BLaER1 (cell line): Measurements from ENCODE around the gene TAS1R3.
A peak's percentile ranks its signal among the peaks of the same experiment; 100 is the strongest.

ENCODE experiments used
- H3K27ac ChIP-seq: shearing (Covaris generic); formaldehyde crosslinking; 2 replicates; pipeline ENCODE4 v1.8.1; 2022
- H3K27me3 ChIP-seq: shearing (Covaris generic); formaldehyde crosslinking; 2 replicates; pipeline ENCODE4 v1.8.1; 2022
- H3K36me3 ChIP-seq: shearing (Covaris generic); formaldehyde crosslinking; 2 replicates; pipeline ENCODE4 v1.8.1; 2022
- H3K4me1 ChIP-seq: shearing (Covaris generic); formaldehyde crosslinking; 2 replicates; pipeline ENCODE4 v1.8.1; 2022
- H3K4me2 ChIP-seq: shearing (Covaris generic); formaldehyde crosslinking; 2 replicates; pipeline ENCODE4 v1.8.1; 2022
- H3K4me3 ChIP-seq: shearing (Covaris generic); formaldehyde crosslinking; 2 replicates; pipeline ENCODE4 v1.8.1; 2022
- H3K9ac ChIP-seq: shearing (Covaris generic); formaldehyde crosslinking; 2 replicates; pipeline ENCODE4 v1.8.1; 2022
- H3K9me3 ChIP-seq: shearing (Covaris generic); formaldehyde crosslinking; 2 replicates; pipeline ENCODE4 v1.8.1; 2022
- H4K20me1 ChIP-seq: shearing (Covaris generic); formaldehyde crosslinking; 2 replicates; pipeline ENCODE4 v1.8.1; 2022
- Cebpa-rat ChIP-seq: shearing (Covaris generic); IDR thresholded peaks from 2 replicates; pipeline ENCODE4 v1.8.1; 2022

Gene TAS1R3

DNA sequence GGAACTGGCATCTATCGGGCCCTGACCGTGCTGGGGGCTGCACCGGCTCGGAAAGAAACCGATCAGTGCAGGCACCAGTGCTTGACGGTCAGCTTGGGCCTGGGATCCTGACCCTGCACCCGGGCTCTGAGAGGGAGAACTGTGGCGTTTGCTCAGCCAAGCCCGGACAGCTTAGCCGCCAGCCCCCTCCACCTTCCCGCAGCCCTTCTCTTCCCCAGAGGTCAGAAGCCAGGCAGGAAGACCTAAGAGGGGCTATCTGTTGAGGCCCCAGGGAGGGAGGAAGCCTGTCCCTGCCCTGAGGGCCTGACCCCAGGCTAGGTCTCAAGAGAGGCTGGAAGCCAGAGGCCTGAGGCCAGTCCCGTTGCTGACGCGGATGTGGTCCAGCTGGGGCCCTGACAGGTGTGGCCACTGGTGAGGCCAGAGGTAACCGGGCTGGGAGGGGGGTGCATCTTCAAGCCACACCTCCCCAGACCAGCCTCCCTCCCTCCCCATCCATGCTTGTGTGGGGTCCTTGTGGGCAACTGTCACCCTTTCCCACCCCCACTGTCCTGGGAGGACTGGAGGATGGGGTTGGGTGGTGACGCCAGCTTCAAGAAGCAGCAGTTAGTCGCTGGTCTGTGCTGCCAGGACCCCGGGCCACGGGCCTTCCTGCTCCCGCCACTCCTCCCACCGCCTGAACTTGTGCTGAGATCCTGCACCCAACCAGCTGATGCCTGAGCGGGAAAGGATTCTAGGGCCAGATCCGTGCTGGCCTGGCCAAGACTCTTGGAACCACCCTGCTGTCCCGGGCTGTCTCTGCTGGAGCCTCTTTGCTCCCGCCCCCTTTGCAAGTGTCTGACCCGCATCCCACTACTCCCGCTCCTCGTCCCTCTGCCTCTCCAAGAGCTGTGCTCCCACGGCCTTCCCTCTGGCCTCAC lies 20.7 kb downstream of the TAS1R3 start:
- H3K4me3 ChIP-seq: no peak overlapping the region; the same call in 1 of the 2 replicates

GRCh38 chr1:1352786-1353388 lies 21.8 kb downstream of the TAS1R3 start:
- Histone ChIP-seq H4K20me1 (peaks cover 41% of the 10 kb centered on the region), H3K9ac (no peak overlapping the region), H3K27ac (no peak overlapping the region), H3K4me3 (peak overlapping the region; percentile 4; the same call in 1 of the 2 replicates), H3K9me3 (no peaks in the 10 kb centered on the region), H3K36me3 (no peaks in the 10 kb centered on the region), H3K4me1 (peaks cover 55% of the 10 kb centered on the region), H3K4me2 (peak overlapping the region; percentile 81), H3K27me3 (peaks cover 37% of the 10 kb centered on the region)
- TF ChIP-seq Cebpa-rat: no peak

More for the DNA sequence above, 20.7 kb downstream of the TAS1R3 start:
- Histone ChIP-seq H3K9me3 (no peaks in the 10 kb centered on the region), H3K4me2 (peak overlapping the region; percentile 81), H3K9ac (no peak overlapping the region), H3K27me3 (peaks cover 37% of the 10 kb centered on the region), H3K4me1 (peaks cover 55% of the 10 kb centered on the region), H3K27ac (no peak overlapping the region), H4K20me1 (peaks cover 52% of the 10 kb centered on the region), H3K36me3 (no peaks in the 10 kb centered on the region)
- no peak for TF ChIP-seq Cebpa-rat

- no peaks in the 10 kb centered on the region for H3K9me3 ChIP-seq
- peaks cover 34% of the 10 kb centered on the region for H4K20me1 ChIP-seq
- H3K4me3 ChIP-seq: peak overlapping the region; percentile 45; the same call in 1 of the 2 replicates
- TF ChIP-seq Cebpa-rat: no peak
- peak overlapping the region; percentile 81 for H3K4me2 ChIP-seq
- no peaks in the 10 kb centered on the region for H3K36me3 ChIP-seq
- H3K27ac ChIP-seq: no peak overlapping the region
- peaks cover 37% of the 10 kb centered on the region for H3K27me3 ChIP-seq
- no peak overlapping the region for H3K9ac ChIP-seq
- H3K4me1 ChIP-seq: peaks cover 56% of the 10 kb centered on the region
Observed at GRCh38 chr1:1353389-1354151, 22.5 kb downstream of the TAS1R3 start.

- Histone ChIP-seq H3K9me3 (no peaks in the 10 kb centered on the region), H4K20me1 (peaks cover 31% of the 10 kb centered on the region), H3K27me3 (peaks cover 37% of the 10 kb centered on the region), H3K9ac (no peak overlapping the region), H3K4me3 (peak overlapping the region; percentile 45), H3K27ac (no peak overlapping the region), H3K4me2 (peak overlapping the region; percentile 81), H3K36me3 (no peaks in the 10 kb centered on the region), H3K4me1 (peaks cover 65% of the 10 kb centered on the region)
- TF ChIP-seq Cebpa-rat: no peak
Observed at GRCh38 chr1:1354271-1355247, 23.5 kb downstream of the TAS1R3 start.

- Histone ChIP-seq H3K27me3 (peaks cover 37% of the 10 kb centered on the region), H3K4me3 (no peak overlapping the region), H3K9ac (no peak overlapping the region), H3K9me3 (no peaks in the 10 kb centered on the region), H3K4me1 (peaks cover 71% of the 10 kb centered on the region), H3K4me2 (no peak overlapping the region), H4K20me1 (peaks cover 31% of the 10 kb centered on the region), H3K27ac (no peak overlapping the region), H3K36me3 (no peaks in the 10 kb centered on the region)
- TF ChIP-seq Cebpa-rat: no peak
Observed at GRCh38 chr1:1355416-1355815, 24.3 kb downstream of the TAS1R3 start.

- Histone ChIP-seq H3K9me3 (no peaks in the 10 kb centered on the region), H3K4me1 (peaks cover 70% of the 10 kb centered on the region), H3K27ac (no peak overlapping the region), H3K4me2 (no peak overlapping the region), H3K27me3 (peaks cover 37% of the 10 kb centered on the region), H3K36me3 (no peaks in the 10 kb centered on the region), H3K4me3 (no peak overlapping the region), H3K9ac (no peak overlapping the region), H4K20me1 (peaks cover 31% of the 10 kb centered on the region)
- no peak for TF ChIP-seq Cebpa-rat
Observed at GRCh38 chr1:1356166-1356795, 25.2 kb downstream of the TAS1R3 start.

DNA sequence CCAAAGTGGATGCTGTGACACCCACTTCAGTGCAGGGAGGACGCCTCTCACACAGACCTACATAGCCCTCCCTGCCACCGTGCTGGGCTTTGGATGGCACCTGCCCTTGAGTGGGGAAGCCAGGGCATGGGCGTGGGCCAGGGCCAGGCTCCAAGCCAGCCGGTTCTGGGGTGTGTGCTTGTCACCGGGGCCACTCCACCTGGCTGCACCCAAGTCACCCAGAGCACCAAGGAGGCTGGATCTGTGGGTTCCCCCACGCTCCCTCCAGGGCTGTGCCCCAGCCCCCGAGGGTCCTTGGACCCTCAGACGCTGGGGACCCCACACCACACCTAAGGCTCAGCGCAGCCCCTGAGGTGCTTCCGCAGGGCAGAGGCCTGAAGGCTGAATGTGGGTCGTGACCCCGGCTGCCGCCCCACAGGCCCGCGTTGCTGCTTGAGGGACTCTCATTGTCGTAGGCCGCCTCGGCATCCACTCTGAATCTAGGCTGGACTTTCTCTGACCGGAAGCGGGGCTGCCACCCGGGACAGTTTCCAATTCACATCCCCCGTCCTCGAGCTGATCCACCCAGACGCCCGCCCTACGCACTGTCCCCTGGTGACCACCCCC lies 25.8 kb downstream of the TAS1R3 start:
- H3K9me3 ChIP-seq: no peaks in the 10 kb centered on the region
- H3K4me2 ChIP-seq: peak overlapping the region; percentile 97; the same call in 1 of the 2 replicates
- no peak overlapping the region for H3K4me3 ChIP-seq
- no peak for TF ChIP-seq Cebpa-rat
- H3K27ac ChIP-seq: no peak overlapping the region
- H3K36me3 ChIP-seq: no peaks in the 10 kb centered on the region
- peaks cover 64% of the 10 kb centered on the region for H3K4me1 ChIP-seq
- H4K20me1 ChIP-seq: peaks cover 27% of the 10 kb centered on the region
- no peak overlapping the region for H3K9ac ChIP-seq
- peaks cover 37% of the 10 kb centered on the region for H3K27me3 ChIP-seq

DNA sequence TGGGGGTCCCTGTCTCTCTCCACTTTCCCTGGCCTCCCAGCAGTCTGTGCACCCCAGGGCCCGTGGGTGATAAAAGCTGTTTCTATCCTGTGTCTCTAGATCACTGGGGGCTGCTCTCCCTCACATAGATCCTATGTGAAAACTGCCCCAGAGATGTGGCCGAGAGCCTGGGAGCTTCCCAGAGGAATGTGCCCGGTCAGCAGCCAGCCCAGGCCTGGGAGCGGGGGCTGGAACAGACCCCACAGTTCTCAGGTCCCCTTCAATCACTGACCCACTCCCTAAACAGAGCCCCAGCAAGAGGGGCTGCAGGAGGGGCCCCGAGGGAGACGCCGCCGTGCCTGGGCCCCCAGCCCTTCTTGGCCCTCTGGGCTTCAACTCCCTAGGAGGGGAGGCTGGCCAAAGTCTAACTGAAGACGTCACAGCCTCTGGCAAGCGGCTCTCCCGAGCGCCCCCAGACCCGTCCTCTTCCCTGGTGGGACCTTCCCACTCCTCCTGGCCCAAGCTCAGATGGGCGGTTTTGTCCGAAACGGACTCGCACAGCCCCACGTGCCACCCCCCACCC lies 26.9 kb downstream of the TAS1R3 start:
- peaks cover 53% of the 10 kb centered on the region for H3K4me1 ChIP-seq
- TF ChIP-seq Cebpa-rat: no peak
- H3K36me3 ChIP-seq: no peaks in the 10 kb centered on the region
- peaks cover 16% of the 10 kb centered on the region for H4K20me1 ChIP-seq
- peaks cover 26% of the 10 kb centered on the region for H3K27me3 ChIP-seq
- H3K4me3 ChIP-seq: no peak overlapping the region
- no peaks in the 10 kb centered on the region for H3K9me3 ChIP-seq
- peak overlapping the region; percentile 58; the same call in 1 of the 2 replicates for H3K27ac ChIP-seq
- no peak overlapping the region for H3K9ac ChIP-seq
- peak overlapping the region; percentile 97 for H3K4me2 ChIP-seq
